Measurements from ENCODE around the gene TENM3. TPM values are rescaled to one million over a fixed set of nuclear protein-coding genes. Genes with fewer than 3 reads are reported as not detected.

TENM3 gene
- total RNA-seq, 1 experiment from 2014 or later = 71.0 TPM

- Mint-ChIP-seq H3K4me1 (peaks cover 34% of the 10 kb centered on the region), H3K4me3 (no peak overlapping the region), H3K27me3 (ENCODE audit: low read depth) (no peaks in the 10 kb centered on the region), H3K27ac (no peak overlapping the region), H3K9me3 (peaks cover 3% of the 10 kb centered on the region), H3K36me3 (peaks cover 3% of the 10 kb centered on the region)
- ChIA-PET POLR2A (no interaction called here), CTCF (no interaction called here)
- TF ChIP-seq ZNF121 (CRISPR knock-in tag; IDR thresholded peaks at IDR 0.05) (no peak), HMGXB4 (CRISPR knock-in tag; IDR thresholded peaks at IDR 0.05) (no peak), SMAD3 (CRISPR knock-in tag; IDR thresholded peaks at IDR 0.05; ENCODE audit: borderline replicate concordance) (no peak), STAT6 (CRISPR knock-in tag; conservative IDR thresholded peaks at IDR 0.05; ENCODE audit: low read depth) (no peak), SOX15 (CRISPR knock-in tag; IDR thresholded peaks at IDR 0.05) (no peak), ZBTB21 (CRISPR knock-in tag; IDR thresholded peaks at IDR 0.05; ENCODE audit: borderline replicate concordance) (no peak), NFATC4 (CRISPR knock-in tag; IDR thresholded peaks at IDR 0.05) (no peak), PRDM15 (CRISPR knock-in tag; IDR thresholded peaks at IDR 0.05) (no peak), ZBTB43 (CRISPR knock-in tag; IDR thresholded peaks at IDR 0.05) (no peak)
- DNase-seq (ENCODE audit: low spot score) (no peak), ATAC-seq (no peak)
Observed at GRCh38 chr4:182510836-182511235, 267.6 kb downstream of the TENM3 start.

- Mint-ChIP-seq H3K27me3 (ENCODE audit: low read depth) (no peaks in the 10 kb centered on the region), H3K4me3 (no peak overlapping the region), H3K4me1 (peaks cover 18% of the 10 kb centered on the region), H3K9me3 (peaks cover 10% of the 10 kb centered on the region), H3K27ac (no peak overlapping the region), H3K36me3 (peaks cover 16% of the 10 kb centered on the region)
- ChIA-PET CTCF (interaction anchor here (0.7 to 1.2 kb wide), 2 partner anchors 17 to 250 kb away, joined by 3 read pairs; no protein-coding TSS in a partner anchor), POLR2A (no interaction called here)
- DNase-seq (ENCODE audit: low spot score) (no peak), ATAC-seq (peak; percentile 39; the same call in 1 of the 2 replicates)
- TF ChIP-seq SMAD3 (CRISPR knock-in tag; IDR thresholded peaks at IDR 0.05; ENCODE audit: borderline replicate concordance) (no peak), ZBTB43 (CRISPR knock-in tag; IDR thresholded peaks at IDR 0.05) (no peak), SMAD4 (CRISPR knock-in tag; IDR thresholded peaks at IDR 0.05) (no peak), E2F1 (CRISPR knock-in tag; IDR thresholded peaks at IDR 0.05) (no peak), ESRRA (CRISPR knock-in tag; IDR thresholded peaks at IDR 0.05; ENCODE audit: borderline replicate concordance) (no peak), ZBTB21 (CRISPR knock-in tag; IDR thresholded peaks at IDR 0.05; ENCODE audit: borderline replicate concordance) (no peak)
Observed at GRCh38 chr4:182513587-182514291, 270.5 kb downstream of the TENM3 start.
